HepG2 (cell line): Measurements from ENCODE around the gene SLC7A6OS. TPM values are rescaled to one million over a fixed set of nuclear protein-coding genes. Genes with fewer than 3 reads are reported as not detected.

Experiments
- CCDC6 ChIP-seq: sonication (generic); formaldehyde crosslinking; IDR thresholded peaks from 2 replicates; pipeline ENCODE4 v1.8.1; 2022; ENCODE audit warnings: mild to moderate bottlenecking, missing genetic modification reagents, moderate library complexity
- CHD2 ChIP-seq: IDR thresholded peaks from 2 replicates; pipeline ENCODE4 v1.6.1; 2011; ENCODE audit warnings: low read depth, low read length, improper control_type of control experiment
- ETV6 ChIP-seq: sonication (generic); formaldehyde crosslinking; conservative IDR thresholded peaks from 2 replicates; pipeline ENCODE4 v1.4.0; 2020; ENCODE audit warnings: missing genetic modification reagents
- KDM6A ChIP-seq: IDR thresholded peaks from 2 replicates; pipeline ENCODE4 v1.6.1; 2016; ENCODE audit warnings: low read depth
- MED13 ChIP-seq: sonication (generic); formaldehyde crosslinking; IDR thresholded peaks from 2 replicates; pipeline ENCODE4 v1.5.0; 2020; ENCODE audit warnings: missing genetic modification reagents
- MZF1 ChIP-seq: sonication (generic); formaldehyde crosslinking; IDR thresholded peaks from 2 replicates; pipeline ENCODE4 v1.8.1; 2023; ENCODE audit warnings: mild to moderate bottlenecking, missing genetic modification reagents, borderline replicate concordance
- SMC3 ChIP-seq: IDR thresholded peaks from 2 replicates; pipeline ENCODE4 v1.6.1; 2011; ENCODE audit warnings: low read length, improper control_type of control experiment
- STAT5B ChIP-seq: sonication (generic); formaldehyde crosslinking; IDR thresholded peaks from 2 replicates; pipeline ENCODE4 v1.4.0; 2020; ENCODE audit warnings: missing genetic modification reagents
- TARDBP ChIP-seq: sonication (generic); formaldehyde crosslinking; IDR thresholded peaks from 2 replicates; pipeline ENCODE4 v1.8.0; 2022; ENCODE audit warnings: mild to moderate bottlenecking, missing genetic modification reagents
- ZFP37 ChIP-seq: sonication (generic); formaldehyde crosslinking; IDR thresholded peaks from 2 replicates; pipeline ENCODE4 v1.4.0; 2020; ENCODE audit warnings: missing genetic modification reagents, borderline replicate concordance
- ZNF549 ChIP-seq: sonication (generic); formaldehyde crosslinking; IDR thresholded peaks from 2 replicates; pipeline ENCODE4 v1.5.0; 2020; ENCODE audit warnings: missing genetic modification reagents
- ZNF570 ChIP-seq: sonication (generic); formaldehyde crosslinking; IDR thresholded peaks from 2 replicates; pipeline ENCODE4 v1.4.0; 2020; ENCODE audit warnings: mild to moderate bottlenecking, missing genetic modification reagents, borderline replicate concordance
- ZNF609 ChIP-seq: sonication (generic); formaldehyde crosslinking; IDR thresholded peaks from 2 replicates; pipeline ENCODE4 v1.4.0; 2020; ENCODE audit warnings: mild to moderate bottlenecking, missing genetic modification reagents, borderline replicate concordance
- ZNF629 ChIP-seq: sonication (generic); formaldehyde crosslinking; conservative IDR thresholded peaks from 2 replicates; pipeline ENCODE4 v1.5.0; 2020; ENCODE audit warnings: missing genetic modification reagents
- ZNF780A ChIP-seq: sonication (generic); formaldehyde crosslinking; IDR thresholded peaks from 2 replicates; pipeline ENCODE4 v1.8.0; 2022; ENCODE audit warnings: mild to moderate bottlenecking, missing genetic modification reagents, moderate library complexity
- ZNF879 ChIP-seq: sonication (generic); formaldehyde crosslinking; IDR thresholded peaks from 2 replicates; pipeline ENCODE4 v1.8.1; 2023; ENCODE audit warnings: missing genetic modification reagents
- ZSCAN31 ChIP-seq: sonication (generic); formaldehyde crosslinking; IDR thresholded peaks from 2 replicates; pipeline ENCODE4 v1.5.0; 2020; ENCODE audit warnings: low read depth, mild to moderate bottlenecking, missing genetic modification reagents
- ZZZ3 ChIP-seq: sonication (generic); formaldehyde crosslinking; IDR thresholded peaks from 2 replicates; pipeline ENCODE4 v1.4.0; 2020; ENCODE audit warnings: missing genetic modification reagents, mild to moderate bottlenecking, borderline replicate concordance
- polyA plus RNA-seq, 8 experiments: library from polyadenylated mRNA; depleted of rRNA in 3 of 8; stranded (reverse) in 7 of 8; unstranded in 1 of 8; fragments of >200 nt; fragmentation: Illumina TruSeq in 4 of 8; extraction: Trizol in 4 of 8; gene quantifications; 2 replicates each; pipeline versions ENCODE4 v1.2.1 to v1.2.3, GENCODE V29; 2011 to 2016; ENCODE audit warnings: low read depth in 4 of 8, missing spikeins in 1 of 8, mixed read lengths in 1 of 8; ENCODE audit not compliant: insufficient read depth in 1 of 8
- total RNA-seq, 5 experiments: library from RNA; depleted of rRNA; stranded (reverse); fragments of >200 nt; fragmentation: Illumina TruSeq; extraction: Trizol; gene quantifications; 2 replicates each; pipeline ENCODE4 v1.2.3, GENCODE V29; 2016; ENCODE audit warnings: low read depth in 1 of 5
- TF ChIP-seq, protein P1 (sequence below): sonication (generic); formaldehyde crosslinking; IDR thresholded peaks from 2 replicates; pipeline ENCODE4 v1.9.0; 2022; ENCODE audit warnings: low read depth, missing genetic modification reagents
- TF ChIP-seq, protein P2 (sequence below): sonication (generic); formaldehyde crosslinking; IDR thresholded peaks from 2 replicates; pipeline ENCODE4 v1.5.1; 2020; ENCODE audit warnings: missing genetic modification reagents, mild to moderate bottlenecking, borderline replicate concordance
- TF ChIP-seq, protein P3 (sequence below): IDR thresholded peaks from 2 replicates; pipeline ENCODE4 v1.6.1; 2012; ENCODE audit warnings: inconsistent platforms

SLC7A6OS gene
- total and polyA plus RNA-seq, 2 of the 13 experiments (the other 11 are each of a cell fraction or from before 2014, with no cell fraction given): 11.2 to 21.5 TPM

DNA sequence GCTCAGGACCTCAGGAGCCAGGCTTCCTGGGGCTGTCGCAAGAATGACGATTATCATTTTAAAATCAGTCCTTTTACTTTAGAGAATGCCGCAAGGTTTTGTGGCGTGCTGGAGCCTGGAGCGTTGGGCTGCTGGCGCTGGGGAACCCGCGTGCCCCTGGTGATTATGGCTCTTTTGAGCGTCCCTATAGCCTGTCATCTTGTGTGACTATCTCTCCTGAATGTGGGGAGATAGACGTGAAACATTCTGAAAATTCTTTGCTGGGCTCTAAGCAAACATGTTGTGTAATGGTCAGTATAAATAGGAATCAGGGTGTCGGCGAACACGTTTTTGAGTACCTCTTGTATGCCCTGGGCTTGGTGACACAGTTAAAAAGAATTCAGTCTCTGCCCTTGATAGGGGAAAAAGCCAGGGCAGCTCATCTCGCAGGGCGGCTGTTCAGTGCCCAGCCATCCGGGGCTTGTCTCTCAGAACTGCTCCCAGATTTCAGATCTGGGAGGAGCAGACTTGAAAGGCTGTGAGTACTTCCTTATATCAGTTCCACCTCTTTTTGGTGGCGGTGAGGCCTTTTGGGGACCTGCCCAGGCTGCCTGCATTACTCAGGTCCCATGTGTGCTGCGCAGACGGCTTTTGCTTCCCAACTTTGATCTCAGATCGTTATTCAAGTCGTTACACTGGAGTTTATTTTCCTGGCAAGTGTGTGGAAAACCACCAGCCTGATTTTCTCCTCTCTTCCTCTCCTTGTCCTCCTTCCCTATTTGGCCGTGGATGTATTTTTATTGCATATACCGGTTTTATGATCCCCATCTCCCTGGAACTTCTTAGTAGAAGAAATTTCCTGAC, 45.4 kb downstream of the SLC7A6OS start (continued):
- TF ChIP-seq ZNF609 (CRISPR knock-in tag) (peak; percentile 84; the same call in 1 of the 2 replicates), CHD2 (0 out of 2 replicates have a peak, but pooled peaks have one; percentile 8), ZZZ3 (CRISPR knock-in tag) (0 out of 2 replicates have a peak, but pooled peaks have one; percentile 12), ZFP37 (CRISPR knock-in tag) (no peak), ZNF879 (CRISPR knock-in tag) (no peak), CCDC6 (CRISPR knock-in tag) (0 out of 2 replicates have a peak, but pooled peaks have one; percentile 50), MZF1 (CRISPR knock-in tag) (no peak), ZNF780A (CRISPR knock-in tag) (peak; percentile 77; the same call in 1 of the 2 replicates), ZSCAN31 (peak; percentile 44; the same call in 1 of the 2 replicates), ZNF549 (CRISPR knock-in tag) (0 out of 2 replicates have a peak, but pooled peaks have one; percentile 10), ZNF570 (CRISPR knock-in tag) (no peak), MED13 (CRISPR knock-in tag) (peak; percentile 67; the same call in 1 of the 2 replicates), KDM6A (CRISPR knock-in tag) (peak; percentile 63), ETV6 (CRISPR knock-in tag) (0 out of 2 replicates have a peak, but pooled peaks have one; percentile 17), SMC3 (peak; percentile 21; the same call in 1 of the 2 replicates), TARDBP (CRISPR knock-in tag) (no peak), ZNF629 (CRISPR knock-in tag) (0 out of 2 replicates have a peak, but pooled peaks have one; percentile 8), STAT5B (CRISPR knock-in tag) (no peak)
- TF ChIP-seq, protein P1, sequence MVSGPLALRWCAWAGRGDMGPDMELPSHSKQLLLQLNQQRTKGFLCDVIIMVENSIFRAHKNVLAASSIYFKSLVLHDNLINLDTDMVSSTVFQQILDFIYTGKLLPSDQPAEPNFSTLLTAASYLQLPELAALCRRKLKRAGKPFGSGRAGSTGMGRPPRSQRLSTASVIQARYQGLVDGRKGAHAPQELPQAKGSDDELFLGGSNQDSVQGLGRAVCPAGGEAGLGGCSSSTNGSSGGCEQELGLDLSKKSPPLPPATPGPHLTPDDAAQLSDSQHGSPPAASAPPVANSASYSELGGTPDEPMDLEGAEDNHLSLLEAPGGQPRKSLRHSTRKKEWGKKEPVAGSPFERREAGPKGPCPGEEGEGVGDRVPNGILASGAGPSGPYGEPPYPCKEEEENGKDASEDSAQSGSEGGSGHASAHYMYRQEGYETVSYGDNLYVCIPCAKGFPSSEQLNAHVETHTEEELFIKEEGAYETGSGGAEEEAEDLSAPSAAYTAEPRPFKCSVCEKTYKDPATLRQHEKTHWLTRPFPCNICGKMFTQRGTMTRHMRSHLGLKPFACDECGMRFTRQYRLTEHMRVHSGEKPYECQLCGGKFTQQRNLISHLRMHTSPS (CRISPR knock-in tag): peak; percentile 89
- TF ChIP-seq, protein P2, sequence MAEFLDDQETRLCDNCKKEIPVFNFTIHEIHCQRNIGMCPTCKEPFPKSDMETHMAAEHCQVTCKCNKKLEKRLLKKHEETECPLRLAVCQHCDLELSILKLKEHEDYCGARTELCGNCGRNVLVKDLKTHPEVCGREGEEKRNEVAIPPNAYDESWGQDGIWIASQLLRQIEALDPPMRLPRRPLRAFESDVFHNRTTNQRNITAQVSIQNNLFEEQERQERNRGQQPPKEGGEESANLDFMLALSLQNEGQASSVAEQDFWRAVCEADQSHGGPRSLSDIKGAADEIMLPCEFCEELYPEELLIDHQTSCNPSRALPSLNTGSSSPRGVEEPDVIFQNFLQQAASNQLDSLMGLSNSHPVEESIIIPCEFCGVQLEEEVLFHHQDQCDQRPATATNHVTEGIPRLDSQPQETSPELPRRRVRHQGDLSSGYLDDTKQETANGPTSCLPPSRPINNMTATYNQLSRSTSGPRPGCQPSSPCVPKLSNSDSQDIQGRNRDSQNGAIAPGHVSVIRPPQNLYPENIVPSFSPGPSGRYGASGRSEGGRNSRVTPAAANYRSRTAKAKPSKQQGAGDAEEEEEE: 0 out of 2 replicates have a peak, but pooled peaks have one; percentile 41
- TF ChIP-seq, protein P3, sequence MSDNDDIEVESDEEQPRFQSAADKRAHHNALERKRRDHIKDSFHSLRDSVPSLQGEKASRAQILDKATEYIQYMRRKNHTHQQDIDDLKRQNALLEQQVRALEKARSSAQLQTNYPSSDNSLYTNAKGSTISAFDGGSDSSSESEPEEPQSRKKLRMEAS: peak; percentile 59; the same call in 1 of the 2 replicates
